GM20000 (cell line): ENCODE results near the gene LCA5L.

Experiments used
- DNase-seq: peaks from one replicate; pipeline ENCODE4 v3.0.0; 2012; ENCODE audit warnings: low spot score
- TF ChIP-seq, protein P1 (sequence below): IDR thresholded peaks from 2 replicates; pipeline ENCODE4 v1.5.1; 2012; ENCODE audit warnings: mild to moderate bottlenecking, control low read depth; ENCODE audit errors: extremely low read depth, missing control alignments

LCA5L gene

DNA sequence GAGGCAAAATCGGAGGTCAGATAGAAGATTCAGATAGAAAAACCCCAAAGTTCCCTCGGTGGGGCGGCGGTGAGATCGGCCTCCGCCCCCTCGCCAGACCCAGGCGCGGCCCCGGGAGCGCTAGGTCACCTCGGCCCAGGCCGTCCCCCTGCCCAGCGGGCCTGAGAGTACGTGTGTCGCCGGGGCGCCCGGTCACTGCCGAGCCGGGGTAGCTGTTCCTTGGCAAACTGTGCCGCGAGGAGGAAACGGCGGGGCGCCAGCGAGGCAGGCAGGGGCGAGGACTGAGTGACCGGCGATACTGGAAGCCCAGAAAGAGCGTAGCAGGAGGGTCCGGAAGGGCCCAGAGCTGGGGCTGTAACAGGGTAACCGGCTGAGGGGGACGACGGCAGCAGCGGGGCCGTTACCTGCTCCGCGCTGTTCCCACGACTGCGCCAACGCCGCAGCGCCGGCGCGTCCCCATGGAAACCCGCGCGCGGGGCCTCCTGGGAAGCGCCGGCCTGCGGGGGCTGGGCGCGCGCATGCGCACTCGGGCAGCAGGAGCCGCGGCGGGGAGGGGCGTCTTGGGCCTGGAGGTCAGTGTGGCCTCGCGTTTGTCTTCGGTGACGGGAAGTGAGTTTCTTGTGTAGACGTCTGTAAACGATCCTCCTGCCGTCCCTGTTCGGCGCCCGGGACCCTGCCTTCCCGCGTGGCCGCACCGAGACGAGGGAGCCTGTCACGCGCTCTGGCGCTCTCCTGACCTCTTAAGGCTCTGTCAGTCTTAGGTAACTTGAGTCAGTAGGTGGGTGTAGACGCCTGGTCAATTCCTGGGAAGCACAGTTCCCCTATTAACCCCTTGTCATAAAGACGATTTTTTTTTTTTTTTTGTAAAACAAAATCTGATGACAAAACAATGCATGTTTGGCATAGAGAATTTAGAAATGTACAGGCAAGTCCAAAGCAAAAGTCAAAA, at the start of gene LCA5L:
Gene LCA5L (minus strand): TSS at position 458 of the 949 bp plus-strand sequence. CDS start 17,285 bp downstream, outside the sequence.
- peak; percentile 98 for DNase-seq
- TF ChIP-seq, protein P1, sequence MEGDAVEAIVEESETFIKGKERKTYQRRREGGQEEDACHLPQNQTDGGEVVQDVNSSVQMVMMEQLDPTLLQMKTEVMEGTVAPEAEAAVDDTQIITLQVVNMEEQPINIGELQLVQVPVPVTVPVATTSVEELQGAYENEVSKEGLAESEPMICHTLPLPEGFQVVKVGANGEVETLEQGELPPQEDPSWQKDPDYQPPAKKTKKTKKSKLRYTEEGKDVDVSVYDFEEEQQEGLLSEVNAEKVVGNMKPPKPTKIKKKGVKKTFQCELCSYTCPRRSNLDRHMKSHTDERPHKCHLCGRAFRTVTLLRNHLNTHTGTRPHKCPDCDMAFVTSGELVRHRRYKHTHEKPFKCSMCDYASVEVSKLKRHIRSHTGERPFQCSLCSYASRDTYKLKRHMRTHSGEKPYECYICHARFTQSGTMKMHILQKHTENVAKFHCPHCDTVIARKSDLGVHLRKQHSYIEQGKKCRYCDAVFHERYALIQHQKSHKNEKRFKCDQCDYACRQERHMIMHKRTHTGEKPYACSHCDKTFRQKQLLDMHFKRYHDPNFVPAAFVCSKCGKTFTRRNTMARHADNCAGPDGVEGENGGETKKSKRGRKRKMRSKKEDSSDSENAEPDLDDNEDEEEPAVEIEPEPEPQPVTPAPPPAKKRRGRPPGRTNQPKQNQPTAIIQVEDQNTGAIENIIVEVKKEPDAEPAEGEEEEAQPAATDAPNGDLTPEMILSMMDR: no peak

DNA sequence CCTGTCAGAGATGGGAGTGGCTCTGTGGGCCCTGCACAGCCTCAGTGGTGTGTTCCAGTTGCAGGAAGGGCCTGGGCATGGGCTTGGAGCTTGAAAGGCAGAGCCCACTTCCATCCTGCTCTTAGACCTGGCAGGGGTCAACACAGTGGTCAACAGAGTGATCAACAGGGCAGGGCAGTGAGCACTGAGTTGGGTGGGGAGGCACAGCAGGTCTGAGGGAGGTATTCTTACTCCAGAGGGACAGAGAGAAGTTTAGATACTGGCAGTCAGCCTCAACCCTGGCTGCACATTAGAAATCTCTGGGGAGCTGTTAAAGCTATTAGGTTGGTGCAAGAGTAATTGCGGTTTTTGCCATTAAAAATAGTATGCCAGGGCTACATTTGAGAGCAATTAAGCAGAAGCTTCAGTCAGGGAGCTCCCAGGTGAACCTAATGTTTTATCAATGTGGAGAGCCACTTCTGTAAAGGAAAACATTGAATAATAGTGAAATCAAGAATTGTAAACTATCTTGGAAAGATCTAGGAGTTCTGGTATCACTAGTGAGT, 43.9 kb upstream of the LCA5L start:
- TF ChIP-seq, protein P1: no peak
- no peak for DNase-seq

DNA sequence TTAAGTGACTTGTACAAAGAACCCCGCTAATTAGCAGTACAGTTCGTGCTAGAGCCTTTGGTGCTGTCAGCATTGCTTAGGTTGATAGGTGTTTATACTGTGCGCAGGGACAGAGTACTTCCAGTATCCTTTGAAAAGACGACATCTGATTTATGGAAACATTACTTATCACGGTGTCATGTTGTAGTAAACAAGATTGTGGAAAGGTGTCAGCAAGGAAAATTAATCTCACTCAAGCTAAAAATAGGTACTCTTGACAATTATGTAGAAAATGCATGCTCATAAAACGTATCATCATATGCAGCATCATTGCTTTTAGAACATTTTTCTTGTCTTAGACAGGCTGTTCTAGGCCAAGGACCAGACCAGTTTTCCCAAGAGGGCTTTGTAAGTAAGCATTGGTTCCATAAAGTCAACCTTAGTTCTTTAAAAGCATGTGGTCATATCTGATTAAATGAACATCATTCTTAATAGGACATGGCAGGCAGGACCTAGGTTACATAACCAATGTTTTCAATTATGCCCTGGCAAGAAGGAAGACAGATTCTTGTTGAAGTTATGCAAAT, 39.2 kb upstream of the LCA5L start:
- DNase-seq: no peak
- TF ChIP-seq, protein P1: no peak

DNA sequence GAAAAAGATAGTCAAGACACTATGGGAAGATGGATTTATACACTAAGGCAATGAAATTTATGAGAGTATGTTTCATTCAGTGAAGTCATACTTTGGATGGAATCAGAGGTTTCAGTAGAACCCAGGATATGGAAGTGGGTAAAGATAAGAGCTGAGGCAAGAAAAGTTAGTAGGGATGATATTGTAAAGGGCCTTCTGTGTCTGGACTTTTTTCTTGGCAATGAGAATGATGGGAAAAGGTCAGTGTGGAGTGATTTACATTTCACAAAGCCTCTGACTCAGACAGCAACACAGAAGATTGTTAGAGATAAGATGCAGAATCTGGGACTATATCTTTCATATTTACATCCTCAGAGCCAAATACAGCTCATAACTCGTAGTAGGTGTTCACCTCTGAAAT, 38.3 kb upstream of the LCA5L start:
- TF ChIP-seq, protein P1: no peak
- no peak for DNase-seq

DNA sequence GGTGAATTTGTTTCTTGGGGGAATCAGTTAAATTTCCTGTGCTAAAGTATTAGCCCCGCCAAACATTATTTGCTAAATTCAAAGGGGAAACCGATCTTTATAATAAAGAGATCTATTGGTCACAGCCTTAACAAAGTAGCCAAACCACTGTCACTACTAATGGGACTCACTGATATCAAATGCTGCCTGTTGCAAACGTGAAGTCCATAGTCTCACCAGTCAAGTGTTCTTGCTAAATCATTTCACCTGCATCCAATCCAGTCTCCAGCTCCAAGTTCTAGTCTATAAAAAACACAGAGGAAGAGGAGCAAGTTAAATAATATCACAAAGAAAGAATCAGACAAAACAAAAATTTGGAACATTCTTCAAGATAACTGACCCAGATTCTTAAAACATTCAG, 36.3 kb upstream of the LCA5L start:
- DNase-seq: no peak
- TF ChIP-seq, protein P1: no peak

DNA sequence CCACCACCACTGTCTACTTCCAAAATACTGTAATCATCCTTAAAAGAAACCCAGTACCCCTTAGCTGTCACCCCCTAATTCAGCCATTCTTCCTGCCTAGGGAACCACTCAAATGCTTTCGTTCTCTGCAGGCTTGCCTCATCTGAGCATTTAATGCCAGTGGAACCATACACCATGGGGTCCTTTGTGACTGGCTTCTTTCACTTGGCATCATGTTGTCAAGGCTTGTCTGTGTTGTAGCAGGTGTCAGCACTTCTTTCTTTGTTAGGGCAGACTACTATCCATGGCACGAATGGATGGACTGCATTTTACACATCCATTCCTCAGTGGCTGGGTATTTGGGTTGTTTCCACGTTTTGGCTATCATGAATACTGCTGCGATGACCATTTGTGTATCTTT, 34.7 kb upstream of the LCA5L start:
- TF ChIP-seq, protein P1: no peak
- DNase-seq: no peak

DNA sequence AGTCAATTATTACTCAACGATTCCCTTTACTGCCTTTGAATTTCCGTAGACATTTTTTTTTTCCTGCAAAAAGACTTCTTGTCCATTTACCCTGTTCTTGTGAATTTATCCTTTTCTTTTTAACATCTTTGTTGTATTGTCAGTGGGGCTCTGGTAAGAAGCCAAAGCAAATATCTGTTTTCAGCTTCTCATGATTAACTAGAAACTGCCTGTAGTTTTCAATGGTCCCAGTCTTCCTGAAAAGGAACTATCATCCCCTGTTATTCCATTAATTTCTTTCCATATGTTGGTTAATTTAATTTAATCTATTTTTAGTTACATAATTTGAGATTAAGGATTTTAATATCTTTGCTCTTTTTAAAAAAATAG, 34.2 kb upstream of the LCA5L start:
- DNase-seq: no peak
- TF ChIP-seq, protein P1: no peak
